ENCODE results near the gene NYNRIN. TPM values are rescaled to one million over a fixed set of nuclear protein-coding genes. Genes with fewer than 3 reads are reported as not detected.

The NYNRIN gene
- total RNA-seq, 1 donor from 2014 or later, result 8.0 TPM

DNA sequence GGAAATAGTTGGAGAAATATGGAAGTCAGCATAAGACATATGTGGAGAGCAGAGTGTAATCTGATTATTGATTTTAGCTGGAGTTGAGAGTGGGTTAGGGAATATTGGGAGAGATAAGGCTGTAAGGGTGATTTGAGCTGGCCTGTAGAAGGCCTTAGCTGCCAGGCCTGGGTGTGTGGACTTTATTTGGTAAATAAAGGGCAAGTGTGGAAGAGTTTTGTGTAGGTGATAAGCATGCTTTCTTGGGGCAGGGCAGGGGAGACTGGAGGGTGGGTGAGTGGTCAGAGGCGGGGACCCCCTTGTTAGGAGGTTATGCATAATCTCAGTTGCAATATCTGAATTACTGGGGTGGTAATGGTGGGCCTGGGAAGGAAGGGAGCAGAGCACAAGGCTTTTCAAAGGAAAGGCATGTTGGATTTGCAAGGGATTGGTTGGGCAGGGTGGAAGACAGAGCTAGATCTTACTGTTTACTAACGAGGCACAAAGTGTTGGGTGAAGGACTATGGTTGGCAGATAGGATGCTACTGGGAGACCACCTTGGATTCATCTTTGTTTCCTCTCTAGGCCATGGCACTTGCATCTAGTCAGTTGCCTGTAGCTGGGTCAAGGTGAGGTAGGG lies 36.5 kb downstream of the NYNRIN start:
- no peak for DNase-seq
- H3K9me3 ChIP-seq (replicated peaks), result no peaks in the 10 kb centered on the region
- H3K4me1 ChIP-seq, result peaks cover 81% of the 10 kb centered on the region
- TF ChIP-seq CTCF (IDR thresholded peaks at IDR 0.05; ENCODE audit: borderline replicate concordance), result no peak
- no peak overlapping the region for H3K4me3 ChIP-seq
- no peaks in the 10 kb centered on the region for H3K27me3 ChIP-seq (ENCODE audit: low read depth)
- H3K36me3 ChIP-seq, result peaks cover 64% of the 10 kb centered on the region
- peak overlapping the region; percentile 100 for H3K27ac ChIP-seq (replicated peaks)
- intact Hi-C loops (cut with micrococcal nuclease), result loop anchor here (5.0 kb wide), 1 partner anchor 103 kb away; no protein-coding TSS in a partner anchor

DNA sequence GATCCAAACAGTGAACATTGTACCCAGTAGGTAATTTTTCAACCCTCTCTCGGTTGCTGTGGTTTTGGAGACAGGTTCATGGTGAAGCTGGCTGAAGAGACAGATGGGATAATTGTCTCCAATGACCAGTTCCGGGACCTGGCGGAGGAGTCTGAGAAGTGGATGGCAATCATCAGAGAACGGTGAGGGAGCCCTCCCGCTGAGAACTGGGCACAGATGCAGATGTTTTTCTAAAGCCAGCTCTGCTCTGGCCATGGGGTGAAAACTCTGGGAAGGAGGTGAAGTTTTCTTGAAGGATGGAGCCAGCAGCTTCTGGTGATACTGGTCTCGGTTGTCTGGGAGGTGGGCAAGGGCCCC lies 37.2 kb downstream of the NYNRIN start:
- Histone ChIP-seq H3K4me3 (no peak overlapping the region), H3K4me1 (peaks cover 81% of the 10 kb centered on the region), H3K27me3 (ENCODE audit: low read depth) (no peaks in the 10 kb centered on the region), H3K9me3 (replicated peaks) (no peaks in the 10 kb centered on the region), H3K36me3 (peaks cover 70% of the 10 kb centered on the region), H3K27ac (replicated peaks) (peak overlapping the region; percentile 100)
- TF ChIP-seq CTCF (IDR thresholded peaks at IDR 0.05; ENCODE audit: borderline replicate concordance), result no peak
- intact Hi-C loops (cut with micrococcal nuclease), result loop anchor here (5.0 kb wide), 1 partner anchor 104 kb away; no protein-coding TSS in a partner anchor
- DNase-seq, result no peak

GRCh38 chr14:24436355-24437019 lies 37.7 kb downstream of the NYNRIN start:
- no peak for DNase-seq
- peaks cover 81% of the 10 kb centered on the region for H3K4me1 ChIP-seq
- H3K36me3 ChIP-seq, result peaks cover 73% of the 10 kb centered on the region
- peak; percentile 86 for TF ChIP-seq CTCF (IDR thresholded peaks at IDR 0.05; ENCODE audit: borderline replicate concordance)
- no peaks in the 10 kb centered on the region for H3K9me3 ChIP-seq (replicated peaks)
- intact Hi-C loops (cut with micrococcal nuclease), result loop anchor here (5.0 kb wide), 1 partner anchor 104 kb away; no protein-coding TSS in a partner anchor
- H3K27me3 ChIP-seq (ENCODE audit: low read depth), result no peaks in the 10 kb centered on the region
- H3K27ac ChIP-seq (replicated peaks), result peak overlapping the region; percentile 100
- peak overlapping the region; percentile 22 for H3K4me3 ChIP-seq

GRCh38 chr14:24437020-24437735 lies 38.4 kb downstream of the NYNRIN start:
- peak overlapping the region; percentile 100 for H3K27ac ChIP-seq (replicated peaks)
- peaks cover 73% of the 10 kb centered on the region for H3K36me3 ChIP-seq
- H3K4me1 ChIP-seq, result peaks cover 81% of the 10 kb centered on the region
- DNase-seq, result no peak
- intact Hi-C loops (cut with micrococcal nuclease), result loop anchor here (5.0 kb wide), 1 partner anchor 105 kb away; no protein-coding TSS in a partner anchor
- no peaks in the 10 kb centered on the region for H3K27me3 ChIP-seq (ENCODE audit: low read depth)
- peak overlapping the region; percentile 22 for H3K4me3 ChIP-seq
- peak; percentile 13 for TF ChIP-seq CTCF (IDR thresholded peaks at IDR 0.05; ENCODE audit: borderline replicate concordance)
- no peaks in the 10 kb centered on the region for H3K9me3 ChIP-seq (replicated peaks)

DNA sequence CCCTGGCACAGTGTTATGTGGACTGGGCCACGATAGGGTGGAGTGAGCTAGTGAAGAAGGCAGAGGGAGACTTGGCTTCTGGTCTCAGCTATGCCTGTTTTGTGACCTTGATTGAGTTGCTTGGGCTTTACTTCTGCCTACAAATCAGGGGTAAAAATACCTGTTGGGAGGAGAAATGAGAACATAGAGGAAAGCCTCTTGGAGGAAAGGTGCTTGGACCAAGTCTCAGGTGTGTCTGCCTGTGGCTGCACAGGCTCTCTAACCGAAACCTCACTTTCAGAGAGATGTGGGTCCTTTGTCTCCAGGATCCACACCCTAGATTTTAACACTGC lies 38.9 kb downstream of the NYNRIN start:
- Histone ChIP-seq H3K9me3 (replicated peaks) (no peaks in the 10 kb centered on the region), H3K36me3 (peaks cover 70% of the 10 kb centered on the region), H3K27me3 (ENCODE audit: low read depth) (no peaks in the 10 kb centered on the region), H3K4me3 (peak overlapping the region; percentile 22), H3K27ac (replicated peaks) (peak overlapping the region; percentile 100), H3K4me1 (peaks cover 79% of the 10 kb centered on the region)
- DNase-seq, result no peak
- no peak for TF ChIP-seq CTCF (IDR thresholded peaks at IDR 0.05; ENCODE audit: borderline replicate concordance)
- intact Hi-C loops (cut with micrococcal nuclease), result loop anchor here (5.0 kb wide), 1 partner anchor 105 kb away; no protein-coding TSS in a partner anchor
